ENCODE results near the gene CALM1. TPM values are rescaled to one million over a fixed set of nuclear protein-coding genes. Genes with fewer than 3 reads are reported as not detected.

Gene CALM1
- total and polyA plus RNA-seq, 4 donors, result 146 to 517 (median 166) TPM

- Histone ChIP-seq H3K9me3 (ENCODE audit: control insufficient read depth in 4 of 4, low read length in 3 of 4) (no peaks in the 10 kb centered on the region), H3K36me3 (ENCODE audit: control insufficient read depth in 4 of 4, insufficient read depth in 3 of 4, low read depth in 1 of 4, low read length in 3 of 4) (no peaks in the 10 kb centered on the region), H3K4me1 (ENCODE audit: control insufficient read depth in 4 of 4, insufficient read depth in 4 of 4, low read length in 3 of 4) (no peaks in the 10 kb centered on the region), H3K27ac (ENCODE audit: low read depth in 1 of 2, low read length in 2 of 2) (no peak overlapping the region), H3K4me3 (ENCODE audit: low read depth in 1 of 3, low read length in 3 of 3) (no peak overlapping the region), H3K9ac (ENCODE audit: low read depth in 1 of 2, low read length in 2 of 2) (no peak overlapping the region), H3K27me3 (ENCODE audit: control insufficient read depth in 4 of 4, insufficient read depth in 4 of 4, low read length in 3 of 4) (no peaks in the 10 kb centered on the region)
- DNase-seq (ENCODE audit: low spot score), result no peak
- TF ChIP-seq HNF4A (conservative IDR thresholded peaks at IDR 0.05), result no peak
- 89% methylated on average over 7 of the region's 7 CpGs for WGBS
Observed at GRCh38 chr14:90421001-90421631, 24.3 kb downstream of the CALM1 start.

- Histone ChIP-seq H3K4me1 (ENCODE audit: control insufficient read depth in 4 of 4, insufficient read depth in 4 of 4, low read length in 3 of 4) (no peaks in the 10 kb centered on the region), H3K36me3 (ENCODE audit: control insufficient read depth in 4 of 4, insufficient read depth in 3 of 4, low read depth in 1 of 4, low read length in 3 of 4) (no peaks in the 10 kb centered on the region), H3K9ac (ENCODE audit: low read depth in 1 of 2, low read length in 2 of 2) (no peak overlapping the region), H3K9me3 (ENCODE audit: control insufficient read depth in 4 of 4, low read length in 3 of 4) (no peaks in the 10 kb centered on the region), H3K4me3 (ENCODE audit: low read depth in 1 of 3, low read length in 3 of 3) (no peak overlapping the region), H3K27me3 (ENCODE audit: control insufficient read depth in 4 of 4, insufficient read depth in 4 of 4, low read length in 3 of 4) (no peaks in the 10 kb centered on the region), H3K27ac (ENCODE audit: low read depth in 1 of 2, low read length in 2 of 2) (no peak overlapping the region)
- DNase-seq (ENCODE audit: low spot score), result no peak
- no peak for TF ChIP-seq ZBTB33 (IDR thresholded peaks at IDR 0.05)
- no peak for TF ChIP-seq NR2F2 (IDR thresholded peaks at IDR 0.05)
- no peak for TF ChIP-seq GABPA (IDR thresholded peaks at IDR 0.05 in 1 of 2, conservative IDR thresholded peaks at IDR 0.05 in 1 of 2)
- no peak for TF ChIP-seq TAF1 (conservative IDR thresholded peaks at IDR 0.05)
- 86% methylated on average over 3 of the region's 3 CpGs for WGBS
Observed at GRCh38 chr14:90421632-90422020, 24.8 kb downstream of the CALM1 start.

GRCh38 chr14:90423166-90423565 lies 26.3 kb downstream of the CALM1 start:
- Histone ChIP-seq H3K9me3 (ENCODE audit: control insufficient read depth in 4 of 4, low read length in 3 of 4) (no peaks in the 10 kb centered on the region), H3K9ac (ENCODE audit: low read depth in 1 of 2, low read length in 2 of 2) (no peak overlapping the region), H3K4me3 (ENCODE audit: low read depth in 1 of 3, low read length in 3 of 3) (no peak overlapping the region), H3K4me1 (ENCODE audit: control insufficient read depth in 4 of 4, insufficient read depth in 4 of 4, low read length in 3 of 4) (no peaks in the 10 kb centered on the region), H3K27ac (ENCODE audit: low read depth in 1 of 2, low read length in 2 of 2) (no peak overlapping the region), H3K36me3 (ENCODE audit: control insufficient read depth in 4 of 4, insufficient read depth in 3 of 4, low read depth in 1 of 4, low read length in 3 of 4) (no peaks in the 10 kb centered on the region), H3K27me3 (ENCODE audit: control insufficient read depth in 4 of 4, insufficient read depth in 4 of 4, low read length in 3 of 4) (no peaks in the 10 kb centered on the region)
- no peak for TF ChIP-seq ZBTB33 (IDR thresholded peaks at IDR 0.05)
- TF ChIP-seq JUND (IDR thresholded peaks at IDR 0.05), result no peak
- TF ChIP-seq HNF4A (conservative IDR thresholded peaks at IDR 0.05), result no peak
- no peak for TF ChIP-seq YY1 (IDR thresholded peaks at IDR 0.05)
- no peak for TF ChIP-seq MAX (IDR thresholded peaks at IDR 0.05)
- TF ChIP-seq RXRA (IDR thresholded peaks at IDR 0.05), result no peak
- no peak for TF ChIP-seq REST (IDR thresholded peaks at IDR 0.05)
- TF ChIP-seq FOXA2 (IDR thresholded peaks at IDR 0.05), result no peak
- no peak for TF ChIP-seq HNF4G (IDR thresholded peaks at IDR 0.05)
- TF ChIP-seq EGR1 (IDR thresholded peaks at IDR 0.05; ENCODE audit: low read depth in 2 of 2), result no peak
- TF ChIP-seq RAD21 (IDR thresholded peaks at IDR 0.05), result no peak
- no peak for DNase-seq (ENCODE audit: low spot score)
- 95% methylated on average over 13 of the region's 13 CpGs for WGBS
